Posterior cingulate gyrus (tissue), 11 donors: ENCODE measurements around the gene MSL2.
"Not testable (repeated sequence)": the region's sequence is repeated elsewhere in the genome, so short reads cannot be mapped to it uniquely, and the experiment has no call there.

Experiments used
- DNase-seq, 10 donors: peaks; one replicate each; pipeline versions ENCODE4 v3.0.0 to v3.0.0-alpha.2; 2020 to 2021; ENCODE audit warnings: mixed read lengths in 3 of 10
- intact Hi-C: fragments of 100-400 bp; cut with DNase I; formaldehyde crosslinking; loops from one replicate; pipeline ENCODE4 v1.15.1; 2023

The MSL2 gene

GRCh38 chr3:136196064-136196400 lies at the start of gene MSL2:
Gene MSL2 (minus strand): TSS chr3:136196335. CDS start chr3:136195113, 1,222 bp downstream.
- DNase-seq = no peak
- intact Hi-C loops = loop anchor here (2.0 to 10.0 kb wide), 4 partner anchors 51 to 557 kb away; partner anchors contain the start of genes PCCB and STAG1

- intact Hi-C loops = no loop called here
- peak in 1 of 10 donors; percentile 27 for DNase-seq
Measured at GRCh38 chr3:136245691-136246090, 49.6 kb upstream of the MSL2 start.

GRCh38 chr3:136239094-136239493 lies 43.0 kb upstream of the MSL2 start:
- intact Hi-C loops = no loop called here
- DNase-seq = no peak

- intact Hi-C loops = no loop called here
- no peak for DNase-seq
Measured at GRCh38 chr3:136237961-136238649, 42.0 kb upstream of the MSL2 start.

GRCh38 chr3:136237103-136237502 lies 41.0 kb upstream of the MSL2 start:
- DNase-seq = no peak
- intact Hi-C loops = no loop called here

- intact Hi-C loops = no loop called here
- DNase-seq = no peak
Measured at GRCh38 chr3:136236109-136236508, 40.0 kb upstream of the MSL2 start.

- DNase-seq = no peak
- intact Hi-C loops = no loop called here
Measured at GRCh38 chr3:136235545-136235944, 39.4 kb upstream of the MSL2 start.

GRCh38 chr3:136232413-136232812 lies 36.3 kb upstream of the MSL2 start:
- no peak for DNase-seq
- intact Hi-C loops = no loop called here

- intact Hi-C loops, DNase-seq: not testable (repeated sequence)
Measured at GRCh38 chr3:136222746-136223145, 26.6 kb upstream of the MSL2 start.

GRCh38 chr3:136211547-136211946 lies 15.4 kb upstream of the MSL2 start:
- no peak for DNase-seq
- intact Hi-C loops = no loop called here

- DNase-seq = no peak
- intact Hi-C loops = no loop called here
Measured at GRCh38 chr3:136209921-136210320, 13.8 kb upstream of the MSL2 start.

GRCh38 chr3:136207489-136208115 lies 11.5 kb upstream of the MSL2 start:
- intact Hi-C loops = no loop called here
- DNase-seq = no peak

- DNase-seq = not testable (repeated sequence)
- intact Hi-C loops = loop anchor here (5.0 to 10.0 kb wide), 2 partner anchors 54 to 122 kb away; no protein-coding TSS in a partner anchor
Measured at GRCh38 chr3:136199219-136199618, 3.1 kb upstream of the MSL2 start.

- not testable (repeated sequence) for DNase-seq
- intact Hi-C loops = loop anchor here (5.0 to 10.0 kb wide), 2 partner anchors 54 to 121 kb away; no protein-coding TSS in a partner anchor
Measured at GRCh38 chr3:136198462-136199078, 2.4 kb upstream of the MSL2 start.

GRCh38 chr3:136197159-136197793 lies 1.1 kb upstream of the MSL2 start:
- intact Hi-C loops = loop anchor here (2.0 to 10.0 kb wide), 4 partner anchors 52 to 556 kb away; partner anchors contain the start of genes PCCB and STAG1
- DNase-seq = no peak

- intact Hi-C loops = loop anchor here (2.0 to 10.0 kb wide), 4 partner anchors 52 to 556 kb away; partner anchors contain the start of genes PCCB and STAG1
- DNase-seq = peak; percentile 93 to 99 (median 96)
Measured at GRCh38 chr3:136196401-136197158, 445 bp upstream of the MSL2 start.

GRCh38 chr3:136195258-136196063 lies 674 bp downstream of the MSL2 start:
- peak; percentile 60 to 95 (median 71) for DNase-seq
- intact Hi-C loops = loop anchor here (2.0 to 10.0 kb wide), 4 partner anchors 51 to 557 kb away; partner anchors contain the start of genes PCCB and STAG1

GRCh38 chr3:136194409-136195257 lies 1.5 kb downstream of the MSL2 start:
- intact Hi-C loops = loop anchor here (5.0 to 10.0 kb wide), 2 partner anchors 50 to 117 kb away; no protein-coding TSS in a partner anchor
- DNase-seq = peak in 1 of 10 donors; percentile 16
